Measurements from ENCODE around the gene C10orf143. TPM values are rescaled to one million over a fixed set of nuclear protein-coding genes. Genes with fewer than 3 reads are reported as not detected.
A peak's percentile ranks its signal among the peaks of the same experiment; 100 is the strongest.
"Not testable (repeated sequence)": the region's sequence is repeated elsewhere in the genome, so short reads cannot be mapped to it uniquely, and the experiment has no call there.

C10orf143 gene
- polyA plus RNA-seq (ENCODE audit: insufficient read length in 4 of 4) = 1 to 10 TPM; 6.1 to 7.7 (median 6.8) TPM

GRCh38 chr10:130110246-130111112 is at the start of gene C10orf143:
TSS of gene C10orf143 (minus strand) at chr10:130110830. CDS start at chr10:130110772, 58 bp downstream.
- DNase-seq (ENCODE audit: low read depth in 4 of 4, low spot score in 2 of 4) = peak; percentile 95 to 99 (median 98)

- DNase-seq (ENCODE audit: low read depth in 4 of 4, low spot score in 2 of 4) = no peak
Measured at GRCh38 chr10:130159192-130159794, 48.7 kb upstream of the C10orf143 start.

- DNase-seq (ENCODE audit: low read depth in 4 of 4, low spot score in 2 of 4) = no peak
Measured at GRCh38 chr10:130146042-130146441, 35.4 kb upstream of the C10orf143 start.

GRCh38 chr10:130141878-130142277 is 31.2 kb upstream of the C10orf143 start:
- DNase-seq (ENCODE audit: low read depth in 4 of 4, low spot score in 2 of 4) = no peak

GRCh38 chr10:130141460-130141859 is 30.8 kb upstream of the C10orf143 start:
- no peak for DNase-seq (ENCODE audit: low read depth in 4 of 4, low spot score in 2 of 4)

GRCh38 chr10:130141038-130141437 is 30.4 kb upstream of the C10orf143 start:
- DNase-seq (ENCODE audit: low read depth in 4 of 4, low spot score in 2 of 4) = no peak

- no peak for DNase-seq (ENCODE audit: low read depth in 4 of 4, low spot score in 2 of 4)
Measured at GRCh38 chr10:130140425-130140824, 29.8 kb upstream of the C10orf143 start.

GRCh38 chr10:130138479-130138866 is 27.8 kb upstream of the C10orf143 start:
- no peak for DNase-seq (ENCODE audit: low read depth in 4 of 4, low spot score in 2 of 4)

- DNase-seq (ENCODE audit: low read depth in 4 of 4, low spot score in 2 of 4) = no peak
Measured at GRCh38 chr10:130137659-130138478, 27.2 kb upstream of the C10orf143 start.

GRCh38 chr10:130137090-130137448 is 26.4 kb upstream of the C10orf143 start:
- peak in 1 of 4 donors; percentile 25 for DNase-seq (ENCODE audit: low read depth in 4 of 4, low spot score in 2 of 4)

- DNase-seq (ENCODE audit: low read depth in 4 of 4, low spot score in 2 of 4) = peak; percentile 29 to 80 (median 62)
Measured at GRCh38 chr10:130136226-130137089, 25.8 kb upstream of the C10orf143 start, which contains the start of gene GLRX3. TSS of gene GLRX3 (plus strand) at chr10:130136391. CDS start at chr10:130136421, 30 bp downstream.

- DNase-seq (ENCODE audit: low read depth in 4 of 4, low spot score in 2 of 4) = no peak
Measured at GRCh38 chr10:130135676-130136225, 25.1 kb upstream of the C10orf143 start.

GRCh38 chr10:130128922-130129321 is 18.3 kb upstream of the C10orf143 start:
- DNase-seq (ENCODE audit: low read depth in 4 of 4, low spot score in 2 of 4) = no peak

- DNase-seq (ENCODE audit: low read depth in 4 of 4, low spot score in 2 of 4) = no peak
Measured at GRCh38 chr10:130128062-130128781, 17.6 kb upstream of the C10orf143 start.

GRCh38 chr10:130127364-130128061 is 16.9 kb upstream of the C10orf143 start:
- DNase-seq (ENCODE audit: low read depth in 4 of 4, low spot score in 2 of 4) = peak in 2 of 4 donors; percentile 25 to 72

GRCh38 chr10:130121486-130122079 is 11.0 kb upstream of the C10orf143 start:
- no peak for DNase-seq (ENCODE audit: low read depth in 4 of 4, low spot score in 2 of 4)

GRCh38 chr10:130117535-130117934 is 6.9 kb upstream of the C10orf143 start:
- not testable (repeated sequence) for DNase-seq (ENCODE audit: low read depth in 4 of 4, low spot score in 2 of 4)

- DNase-seq (ENCODE audit: low read depth in 4 of 4, low spot score in 2 of 4) = not testable (repeated sequence)
Measured at GRCh38 chr10:130116942-130117341, 6.3 kb upstream of the C10orf143 start.

Data from left renal cortex interstitium (tissue), 4 donors.